Stimulated activated CD4-positive, alpha-beta T cell treated with anti-CD3 and anti-CD28 coated beads, Interleukin-15, amount 100 ng/mL, for 48 hours (primary cell): ENCODE results near the gene RAB6A.

ENCODE experiments used
- DNase-seq, 2 donors: peaks; one replicate each; pipeline ENCODE4 v3.0.0-alpha.2; 2020; ENCODE audit warnings: low read depth in 2 of 2

The RAB6A gene

GRCh38 chr11:73654482-73655021 is 106.3 kb downstream of the RAB6A start:
- DNase-seq, result no peak

GRCh38 chr11:73653996-73654395 is 106.9 kb downstream of the RAB6A start:
- DNase-seq, result no peak

- no peak for DNase-seq
These were observed 107.9 kb downstream of the RAB6A start for GRCh38 chr11:73652856-73653559.

GRCh38 chr11:73652046-73652730 is 108.7 kb downstream of the RAB6A start:
- no peak for DNase-seq

GRCh38 chr11:73651661-73652045 is 109.2 kb downstream of the RAB6A start:
- DNase-seq, result no peak

GRCh38 chr11:73651252-73651651 is 109.6 kb downstream of the RAB6A start:
- no peak for DNase-seq

- no peak for DNase-seq
These were observed 110.5 kb downstream of the RAB6A start for GRCh38 chr11:73650400-73650799.

- DNase-seq, result no peak
These were observed 111.7 kb downstream of the RAB6A start for GRCh38 chr11:73649206-73649605.

GRCh38 chr11:73648571-73649046 is 112.3 kb downstream of the RAB6A start:
- DNase-seq, result no peak

- DNase-seq, result no peak
These were observed 112.8 kb downstream of the RAB6A start for GRCh38 chr11:73648121-73648520.

GRCh38 chr11:73647459-73648100 is 113.3 kb downstream of the RAB6A start:
- DNase-seq, result peak; percentile 81 to 90

GRCh38 chr11:73645972-73646631 is 114.8 kb downstream of the RAB6A start, which contains the start of gene PLEKHB1:
PLEKHB1 (plus strand) TSS chr11:73646581; CDS start chr11:73646609, 28 bp downstream.
- DNase-seq, result no peak

- DNase-seq, result no peak
These were observed 115.5 kb downstream of the RAB6A start for GRCh38 chr11:73645121-73645969.

- DNase-seq, result no peak
These were observed 119.2 kb downstream of the RAB6A start for GRCh38 chr11:73641668-73642067.

- DNase-seq, result no peak
These were observed 120.3 kb downstream of the RAB6A start for GRCh38 chr11:73640592-73640991.

GRCh38 chr11:73637012-73637411 is 123.9 kb downstream of the RAB6A start:
- DNase-seq, result no peak

GRCh38 chr11:73636249-73636648 is 124.6 kb downstream of the RAB6A start:
- DNase-seq, result no peak

GRCh38 chr11:73635721-73636120 is 125.2 kb downstream of the RAB6A start:
- no peak for DNase-seq

- no peak for DNase-seq
These were observed 126.9 kb downstream of the RAB6A start for GRCh38 chr11:73633999-73634398.

- DNase-seq, result no peak
These were observed 127.9 kb downstream of the RAB6A start for GRCh38 chr11:73632996-73633395.

- DNase-seq, result no peak
These were observed 131.0 kb downstream of the RAB6A start for GRCh38 chr11:73629907-73630306.
